GM20431 (cell line): ENCODE measurements around the gene IGFBP7.

Source experiments
- in situ Hi-C: fragments of 300-500 bp; cut with MseI, MboI; formaldehyde crosslinking; loops from one replicate; pipeline ENCODE4 v1.15.0; 2020; ENCODE audit warnings: low sequenced_read_pairs; ENCODE audit not compliant: unreplicated experiment

IGFBP7 gene, protein sequence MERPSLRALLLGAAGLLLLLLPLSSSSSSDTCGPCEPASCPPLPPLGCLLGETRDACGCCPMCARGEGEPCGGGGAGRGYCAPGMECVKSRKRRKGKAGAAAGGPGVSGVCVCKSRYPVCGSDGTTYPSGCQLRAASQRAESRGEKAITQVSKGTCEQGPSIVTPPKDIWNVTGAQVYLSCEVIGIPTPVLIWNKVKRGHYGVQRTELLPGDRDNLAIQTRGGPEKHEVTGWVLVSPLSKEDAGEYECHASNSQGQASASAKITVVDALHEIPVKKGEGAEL

DNA sequence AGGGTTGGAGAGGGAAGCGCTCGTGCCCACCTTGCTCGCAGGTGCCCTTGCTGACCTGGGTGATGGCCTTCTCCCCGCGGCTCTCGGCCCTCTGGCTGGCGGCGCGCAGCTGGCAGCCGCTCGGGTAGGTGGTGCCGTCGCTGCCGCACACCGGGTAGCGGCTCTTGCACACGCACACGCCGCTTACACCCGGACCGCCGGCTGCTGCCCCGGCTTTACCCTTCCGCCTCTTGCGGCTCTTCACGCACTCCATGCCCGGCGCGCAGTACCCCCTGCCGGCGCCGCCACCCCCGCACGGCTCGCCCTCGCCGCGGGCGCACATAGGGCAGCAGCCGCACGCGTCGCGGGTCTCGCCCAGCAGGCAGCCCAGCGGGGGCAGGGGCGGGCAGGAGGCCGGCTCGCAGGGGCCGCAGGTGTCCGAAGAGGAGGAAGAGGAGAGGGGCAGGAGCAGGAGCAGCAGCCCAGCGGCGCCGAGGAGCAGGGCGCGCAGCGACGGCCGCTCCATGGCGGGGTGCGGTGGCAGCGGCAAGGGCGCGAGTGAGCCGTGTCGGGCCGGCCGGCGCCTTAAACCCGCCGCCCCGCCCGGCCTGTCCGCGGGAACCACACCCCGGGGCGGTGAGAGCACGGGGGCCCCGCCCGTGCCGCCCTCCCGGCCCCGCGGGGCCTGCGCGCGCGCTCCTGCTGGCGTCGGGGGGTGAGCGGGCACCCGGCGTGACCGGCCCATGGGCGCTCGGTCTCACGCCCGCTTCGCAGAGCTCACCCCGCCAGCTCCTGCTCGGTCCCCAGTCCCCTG, at the start of gene IGFBP7:
IGFBP7 (minus strand) TSS at position 539 of the 793 bp plus-strand sequence; CDS start at position 505, 34 bp downstream.
- in situ Hi-C loops: no loop called here

DNA sequence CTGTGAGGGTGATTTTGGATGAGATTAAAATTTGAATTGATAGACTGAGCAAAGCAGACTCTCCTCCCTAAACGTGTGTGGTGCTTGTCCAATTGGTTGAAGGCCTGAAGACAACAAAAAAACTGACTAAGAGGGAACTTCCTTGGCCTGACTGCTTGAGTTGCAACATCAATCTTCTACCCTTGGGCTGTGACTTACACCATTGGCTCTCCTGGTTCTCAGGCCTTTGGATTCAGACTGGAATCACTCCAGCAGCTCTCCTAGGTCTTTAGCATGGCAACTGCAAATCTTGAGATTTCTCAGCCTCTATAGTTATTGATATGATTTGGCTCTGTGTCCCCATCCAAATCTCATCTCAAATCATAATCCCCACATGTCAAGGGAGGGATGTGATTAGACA, 49.7 kb upstream of the IGFBP7 start:
- in situ Hi-C loops: no loop called here

DNA sequence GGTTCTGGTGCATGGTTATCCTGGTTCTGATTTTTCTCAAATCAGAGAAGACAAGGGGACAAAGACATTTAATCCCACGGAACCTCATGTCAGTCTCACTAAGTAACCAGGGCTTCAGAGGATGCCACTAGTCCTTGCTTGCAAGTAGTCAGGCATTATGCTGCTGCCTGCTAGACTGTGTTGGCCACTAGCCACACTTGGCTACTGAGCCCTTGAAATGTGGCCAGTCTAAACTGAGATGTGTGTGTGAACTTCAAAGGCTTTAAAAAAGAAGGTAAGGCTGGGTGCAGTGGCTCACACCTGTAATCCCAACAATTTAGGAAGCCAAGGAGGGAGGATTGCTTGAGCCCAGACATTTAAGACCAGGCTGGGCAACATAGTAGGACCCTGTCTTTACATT, 48.6 kb upstream of the IGFBP7 start:
- in situ Hi-C loops: no loop called here

DNA sequence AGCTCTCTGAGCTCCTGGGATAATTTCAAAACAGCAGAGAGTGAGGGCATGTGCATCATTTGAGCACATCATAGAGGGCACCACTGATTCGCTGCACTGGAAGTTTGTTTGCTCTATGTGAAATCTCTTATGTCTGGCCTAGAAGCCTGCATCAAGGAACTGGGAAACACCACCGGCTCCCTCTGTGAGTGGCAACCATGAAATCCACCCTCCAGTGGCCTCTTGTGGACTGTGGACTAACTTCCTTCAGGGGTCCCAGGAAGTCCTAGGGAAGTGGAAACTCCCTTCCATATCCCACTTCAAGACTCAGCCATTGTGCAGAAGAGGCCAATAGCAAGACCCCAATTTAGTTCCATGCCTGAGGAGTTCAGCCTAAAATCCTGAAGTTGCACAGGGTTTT, 48.0 kb upstream of the IGFBP7 start:
- in situ Hi-C loops: no loop called here

DNA sequence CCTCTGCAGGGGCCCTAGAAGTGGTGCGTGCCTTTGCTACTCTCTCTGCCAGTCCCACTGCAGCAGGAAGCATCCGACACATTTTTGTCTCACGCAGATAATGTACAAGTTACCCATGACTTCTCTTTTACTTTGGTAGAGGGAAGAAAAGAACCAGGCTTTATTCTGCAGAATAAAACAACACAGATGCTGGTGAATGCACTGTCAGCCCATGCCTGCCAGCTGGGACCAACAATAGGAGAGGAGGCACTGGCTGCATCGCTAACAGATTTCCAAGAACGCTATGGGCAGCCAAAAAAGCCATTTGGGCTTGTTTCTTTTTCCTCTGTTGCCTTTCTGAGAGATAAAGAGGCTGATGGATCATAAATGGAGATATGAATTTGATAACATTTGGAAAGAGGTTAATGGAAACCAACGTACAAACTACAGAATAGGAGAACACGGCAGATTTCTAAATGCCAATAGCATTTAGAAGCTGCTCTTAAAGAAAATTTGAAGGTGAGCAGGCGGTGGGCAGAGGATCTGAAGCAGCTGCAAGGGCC, 47.5 kb upstream of the IGFBP7 start:
- in situ Hi-C loops: no loop called here

DNA sequence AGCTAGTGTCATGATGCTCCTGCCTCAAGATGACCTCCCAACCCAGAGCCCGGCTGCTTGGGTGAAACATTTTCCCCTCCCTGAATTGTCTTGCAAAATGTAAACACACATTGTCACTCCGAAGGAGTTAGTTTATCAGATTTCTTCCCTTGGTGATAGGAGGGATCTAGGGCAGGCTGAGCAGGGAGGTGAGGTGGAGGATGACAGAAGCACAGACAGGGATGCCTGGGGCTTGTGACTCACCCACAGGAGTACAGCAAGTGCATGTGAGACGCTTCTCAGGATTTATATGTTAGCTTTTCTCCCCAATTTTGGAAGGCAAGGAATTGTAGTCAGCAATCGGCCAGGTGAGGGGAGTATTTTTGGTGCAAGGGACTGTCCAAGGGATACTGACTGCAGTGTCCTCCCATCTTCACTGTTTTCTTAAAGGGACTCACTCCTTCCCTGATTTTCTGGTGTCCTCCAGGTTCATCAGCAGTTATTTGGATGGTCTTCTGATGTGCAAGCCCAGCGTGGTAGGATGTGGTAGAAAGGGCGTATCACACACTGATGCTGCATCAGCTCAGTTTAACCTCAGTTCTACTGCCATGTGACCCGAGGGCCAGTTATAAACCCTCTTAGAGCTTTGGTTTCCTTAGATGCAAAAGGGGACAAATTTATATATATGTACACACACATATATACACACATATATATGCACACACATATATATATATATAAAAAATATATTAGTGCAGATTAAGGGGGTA, 46.2 kb upstream of the IGFBP7 start:
- in situ Hi-C loops: no loop called here

DNA sequence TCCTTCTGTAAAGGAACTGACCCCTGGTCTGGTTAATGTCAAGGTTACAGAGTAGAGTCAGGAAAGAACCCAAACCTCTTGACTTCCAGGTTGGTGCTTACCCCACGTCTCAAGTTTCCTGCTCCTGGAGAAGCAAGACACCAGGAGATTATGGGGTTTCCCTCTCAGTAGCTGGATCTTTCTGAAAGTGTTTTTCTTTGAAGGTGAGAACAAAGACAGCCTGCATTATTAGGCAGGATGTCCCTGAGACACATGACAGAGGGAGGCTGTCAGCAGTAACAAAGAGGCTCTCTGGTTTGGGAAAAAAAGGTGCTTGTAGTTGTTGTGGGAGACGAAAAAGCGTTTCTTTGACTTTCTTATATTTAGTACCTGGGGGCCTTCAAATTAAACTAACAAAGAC, 44.7 kb upstream of the IGFBP7 start:
- in situ Hi-C loops: no loop called here

DNA sequence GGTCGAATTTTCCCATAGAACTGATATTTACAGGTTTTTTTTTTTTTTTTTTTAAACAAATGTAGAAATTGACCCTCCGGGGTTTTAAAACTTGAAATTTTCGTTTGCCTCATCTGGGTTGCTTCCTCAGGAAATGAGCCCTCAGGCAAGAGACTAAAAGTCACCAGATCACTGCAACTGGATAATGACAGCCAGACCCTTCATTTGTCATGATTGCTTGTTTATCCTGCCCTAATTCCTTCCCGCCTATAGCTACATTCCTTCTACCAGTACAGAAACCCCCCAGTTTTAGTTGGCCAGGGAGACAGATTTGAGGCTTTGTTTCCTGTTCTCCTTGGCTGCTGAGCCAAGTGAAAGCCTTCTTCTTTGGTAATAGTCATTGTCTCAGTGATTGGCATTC, 44.0 kb upstream of the IGFBP7 start:
- in situ Hi-C loops: no loop called here

DNA sequence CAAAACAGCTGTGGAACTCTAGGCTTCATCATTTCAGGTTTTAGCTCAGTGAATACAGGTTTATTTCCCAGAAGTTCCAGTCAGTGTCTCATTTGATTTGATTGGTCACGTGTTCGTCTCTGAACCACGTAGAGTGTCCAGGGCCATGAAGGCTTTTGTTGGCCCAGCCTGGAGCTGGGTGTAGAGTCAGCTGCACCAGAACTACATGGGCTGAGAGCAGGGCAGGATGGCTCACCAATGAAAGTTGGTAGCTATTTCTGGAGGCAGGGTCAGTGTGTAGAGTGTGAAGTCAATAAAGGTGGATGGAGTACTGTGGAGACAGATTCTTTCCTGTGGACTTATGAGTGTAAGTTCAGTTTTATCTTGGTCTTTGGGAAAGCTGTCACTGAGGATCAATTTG, 43.0 kb upstream of the IGFBP7 start:
- in situ Hi-C loops: no loop called here

DNA sequence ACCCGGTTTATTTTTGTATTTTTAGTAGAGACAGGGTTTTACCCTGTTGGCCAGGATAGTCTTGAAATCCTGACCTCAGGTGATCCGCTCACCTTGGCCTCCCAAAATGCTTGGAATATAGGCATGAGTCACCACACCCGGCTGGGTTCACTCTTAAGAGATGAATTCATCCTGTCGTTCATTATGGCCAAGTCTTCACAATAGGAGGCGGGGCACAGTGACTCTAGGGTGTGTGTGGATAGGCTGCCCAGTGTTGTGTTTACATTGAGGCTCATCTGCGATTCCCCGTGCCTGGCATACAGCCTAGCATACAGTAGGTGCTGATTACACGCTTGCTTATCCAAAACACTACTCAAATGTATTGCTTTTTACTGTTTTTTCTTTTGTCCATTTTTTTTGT, 41.3 kb upstream of the IGFBP7 start:
- in situ Hi-C loops: no loop called here

DNA sequence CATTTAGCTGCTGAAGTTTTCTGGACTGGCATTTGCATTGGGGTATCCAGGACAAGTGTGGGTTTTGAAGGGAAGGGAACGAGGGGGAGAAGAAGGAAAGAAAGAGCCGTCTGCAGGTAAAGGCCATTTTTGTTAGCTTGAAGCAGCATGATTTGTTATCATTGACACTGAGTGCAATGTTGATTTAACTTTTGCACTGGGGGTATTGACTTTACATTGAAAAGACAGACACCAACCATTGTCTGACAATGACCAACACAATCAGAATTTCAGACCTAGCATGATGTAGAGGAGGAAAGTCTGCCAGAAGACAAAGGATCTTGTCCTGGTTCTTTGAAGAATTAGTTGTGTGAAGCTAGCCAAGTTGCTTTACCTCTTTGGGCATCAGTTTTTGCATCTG, 39.6 kb upstream of the IGFBP7 start:
- in situ Hi-C loops: no loop called here

DNA sequence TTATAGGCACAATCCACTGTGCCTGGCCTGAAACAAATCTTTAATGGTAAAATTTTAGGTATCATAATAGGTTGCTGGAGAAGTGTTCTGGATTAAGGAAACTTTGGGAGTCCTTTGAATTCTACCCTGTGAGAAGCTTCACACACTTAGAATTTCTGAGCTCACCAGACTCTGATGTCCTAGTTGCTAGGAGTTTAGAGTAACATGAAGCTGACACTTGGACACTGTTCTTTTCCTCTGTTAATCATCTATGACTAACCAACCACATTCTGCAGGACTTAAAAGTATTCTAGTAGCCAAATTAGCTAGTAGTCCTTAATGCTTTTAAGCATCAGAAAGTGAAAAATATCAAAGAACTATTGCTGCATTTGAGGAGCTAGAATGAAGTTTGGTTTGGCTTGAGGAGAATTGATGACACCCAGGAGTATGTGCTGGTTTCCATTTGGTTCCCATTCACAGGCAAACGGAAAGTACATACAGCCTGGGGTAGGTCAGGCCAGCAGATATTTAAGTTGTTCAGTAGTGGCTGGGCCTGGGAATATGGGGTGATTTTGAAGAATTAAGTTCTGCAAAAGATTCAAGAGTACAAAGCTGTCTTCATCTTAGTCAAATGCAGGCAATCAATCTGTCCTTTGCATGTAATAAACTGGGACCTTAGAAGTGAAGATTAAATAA, 38.8 kb upstream of the IGFBP7 start:
- in situ Hi-C loops: no loop called here

DNA sequence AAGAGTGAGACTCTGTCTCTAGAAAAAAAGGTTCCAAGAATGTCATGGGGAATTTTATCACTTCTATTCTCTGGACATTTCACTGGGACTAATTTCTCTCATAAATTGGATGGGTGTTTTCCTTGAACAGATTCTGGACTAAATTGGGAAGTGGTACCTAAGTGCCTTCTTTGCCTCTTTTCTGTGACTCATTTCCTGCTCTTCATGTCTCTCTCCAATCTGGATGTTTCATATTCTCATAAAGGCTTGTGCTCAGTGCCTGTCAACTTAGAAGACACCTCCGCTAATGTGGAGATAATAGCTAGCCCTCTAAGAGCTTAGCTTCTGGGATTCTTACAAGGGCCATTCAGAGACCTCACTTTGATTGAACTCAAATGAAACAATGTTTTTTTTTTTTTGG, 38.0 kb upstream of the IGFBP7 start:
- in situ Hi-C loops: no loop called here

DNA sequence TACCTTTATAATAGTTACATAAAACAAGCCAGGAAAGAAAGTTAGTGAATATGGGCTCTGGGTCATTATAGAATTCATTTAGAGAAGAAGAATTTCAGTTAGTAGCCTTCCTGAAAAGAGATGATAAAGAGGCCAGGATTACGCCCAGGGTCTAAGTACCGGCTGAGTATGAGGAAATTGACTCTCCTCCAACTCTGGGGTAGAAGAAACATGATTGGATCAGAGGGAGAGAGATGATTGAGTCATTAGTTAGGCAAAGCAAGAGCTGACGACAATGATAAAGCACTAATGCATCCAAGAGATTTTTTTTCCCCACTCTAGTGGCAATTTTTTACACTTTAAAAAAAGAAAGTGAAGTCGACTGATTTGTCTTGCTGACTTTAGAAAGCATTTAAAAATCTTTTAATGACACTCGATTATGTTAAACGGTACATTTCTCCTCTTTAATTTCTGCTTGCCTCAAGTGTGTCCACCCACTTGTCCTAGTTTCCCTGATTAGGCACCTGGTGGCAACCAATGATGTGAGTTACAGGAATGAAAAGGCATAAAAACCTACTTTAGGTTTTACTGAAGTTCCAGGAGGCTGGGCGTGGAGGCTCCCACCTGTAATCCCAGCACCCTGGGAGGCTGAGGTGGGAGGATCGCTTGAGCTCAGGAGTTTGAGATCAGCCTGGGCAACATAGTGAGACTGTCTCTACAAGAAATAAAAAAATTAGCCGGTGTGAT, 37.3 kb upstream of the IGFBP7 start:
- in situ Hi-C loops: no loop called here

DNA sequence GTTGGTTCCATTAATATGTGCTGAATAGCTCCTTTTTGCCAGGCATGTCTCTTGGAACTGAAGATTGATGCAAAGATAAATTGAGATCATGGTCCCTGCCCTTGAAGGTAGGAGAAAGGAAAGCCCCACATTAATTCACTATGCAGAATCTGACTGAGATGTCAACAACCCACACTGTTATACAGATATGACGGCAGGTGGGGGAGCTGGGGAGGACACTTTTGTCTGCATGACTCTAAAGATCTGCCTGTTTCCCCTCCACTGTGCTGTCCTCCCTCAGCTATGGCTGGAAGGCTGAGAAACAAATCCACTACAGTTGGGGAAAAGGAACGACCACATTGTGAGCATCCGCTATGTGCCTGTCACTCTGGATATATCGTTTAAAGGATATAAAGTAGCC, 36.3 kb upstream of the IGFBP7 start:
- in situ Hi-C loops: no loop called here

DNA sequence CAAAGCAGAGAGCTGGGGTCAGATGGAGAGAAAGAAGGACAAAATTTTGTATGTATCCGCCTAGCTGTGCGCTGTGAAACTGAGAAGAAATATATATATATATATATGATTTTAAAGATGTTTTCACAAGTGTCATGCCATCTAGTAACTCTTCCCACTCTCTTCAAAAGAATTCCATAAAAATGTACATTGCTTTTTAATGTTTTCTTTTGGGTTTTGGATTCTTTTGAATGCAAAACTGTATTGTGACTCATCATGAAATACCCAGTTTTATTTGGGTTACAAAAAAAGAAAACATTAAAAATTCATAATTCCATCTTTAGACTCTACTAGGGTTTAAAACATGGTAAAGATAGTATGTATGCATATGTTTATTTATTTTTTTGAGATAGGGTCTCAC, 34.3 kb upstream of the IGFBP7 start:
- in situ Hi-C loops: no loop called here

DNA sequence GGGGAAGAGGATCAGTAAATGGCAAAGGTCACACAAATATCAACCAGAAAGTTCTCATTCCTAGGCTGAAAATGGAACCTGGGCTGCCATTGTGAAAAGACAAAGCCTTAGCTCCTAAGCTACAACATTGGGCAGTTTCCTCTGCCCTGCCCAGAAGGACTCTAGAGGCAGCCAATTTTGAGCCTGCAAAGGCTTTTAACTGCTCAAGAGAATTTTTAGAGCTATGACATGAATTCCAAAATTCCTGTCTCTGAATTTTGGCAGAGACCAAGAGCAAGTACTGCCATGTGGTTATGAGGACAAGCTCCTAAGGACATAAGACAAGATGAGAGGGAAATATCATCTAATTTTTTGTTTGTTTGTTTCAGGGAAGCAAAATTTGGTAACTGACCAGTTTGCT, 29.6 kb upstream of the IGFBP7 start:
- in situ Hi-C loops: no loop called here

DNA sequence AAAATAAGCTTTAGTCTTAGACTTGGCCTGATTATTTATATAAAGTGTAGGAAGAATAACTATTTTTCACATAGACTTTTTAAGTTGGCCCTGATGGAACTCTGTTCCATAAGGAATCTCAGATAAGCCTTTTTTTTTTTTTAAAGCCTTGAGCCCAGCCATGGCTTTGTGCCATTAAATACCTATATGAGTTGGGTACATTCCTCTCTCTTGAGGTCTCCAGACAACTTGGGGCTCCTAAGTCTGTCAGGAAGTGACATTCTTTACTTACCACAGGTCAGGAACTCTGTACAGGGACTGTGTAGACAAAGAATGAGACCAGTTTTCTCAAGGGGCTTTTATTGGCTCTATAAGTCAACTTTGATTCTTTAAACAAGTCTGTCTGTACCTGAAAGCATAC, 27.1 kb upstream of the IGFBP7 start:
- in situ Hi-C loops: no loop called here

DNA sequence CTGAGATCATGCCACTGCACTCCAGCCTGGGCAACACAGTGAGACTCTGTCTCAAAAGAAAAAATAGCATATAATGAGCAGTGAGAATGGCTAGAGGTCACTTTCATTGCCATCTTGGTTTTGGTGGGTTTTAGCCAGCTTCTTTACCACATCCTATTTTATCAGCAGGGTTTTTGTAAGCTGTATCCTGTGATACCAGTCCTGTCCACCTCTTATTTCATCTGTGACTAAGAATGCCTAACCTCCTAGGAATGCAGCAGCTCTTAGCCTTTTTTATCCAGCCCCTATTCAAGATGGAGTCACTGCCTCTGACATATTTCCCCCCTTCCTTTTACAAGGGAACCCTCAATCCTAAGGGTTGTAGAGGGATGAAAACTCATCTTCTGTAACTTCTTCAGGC, 26.1 kb upstream of the IGFBP7 start:
- in situ Hi-C loops: no loop called here

DNA sequence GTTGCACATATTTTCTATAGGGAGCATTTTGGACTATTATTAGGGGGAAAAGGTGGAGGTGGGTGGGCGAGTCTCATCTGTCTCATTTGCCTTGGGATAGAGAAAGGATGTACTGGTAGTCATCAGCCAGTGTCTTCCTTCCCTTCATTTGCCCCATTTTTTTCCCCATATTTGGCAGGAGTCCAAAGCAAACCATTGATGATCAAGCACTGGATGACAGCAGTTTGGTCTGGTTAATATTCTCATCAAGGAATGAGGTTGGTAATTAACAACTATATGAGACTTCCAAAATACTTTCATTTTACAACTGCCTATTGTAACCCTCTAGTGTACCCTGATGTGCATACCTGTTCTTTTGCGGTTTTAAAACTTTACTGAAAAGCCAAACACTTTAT, 22.6 kb upstream of the IGFBP7 start:
- in situ Hi-C loops: no loop called here
